ENCODE data around the gene OXSR1.

DNA sequence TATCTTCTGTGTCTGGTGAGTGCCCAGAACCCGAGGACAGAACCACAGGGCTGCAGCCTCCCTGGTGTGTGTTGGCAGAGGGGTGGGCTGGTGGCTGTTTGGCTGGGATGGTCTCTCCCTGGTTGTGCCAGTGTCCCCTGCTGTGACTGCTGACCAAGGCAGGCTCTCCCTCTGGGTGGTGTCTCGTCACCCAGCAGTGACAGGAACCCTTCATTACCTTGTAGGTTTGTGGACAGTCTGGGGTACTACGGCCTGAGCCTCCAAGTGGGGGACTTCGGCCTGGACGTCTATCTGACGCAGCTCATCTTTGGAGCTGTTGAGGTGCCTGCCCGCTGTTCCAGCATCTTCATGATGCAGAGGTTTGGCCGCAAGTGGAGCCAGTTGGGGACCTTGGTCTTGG lies 110.3 kb downstream of the OXSR1 start:
- no peak for TF ChIP-seq ZNF274 (IDR thresholded peaks at IDR 0.05; ENCODE audit: low read depth, low read length)
- no peak for TF ChIP-seq SUZ12 (IDR thresholded peaks at IDR 0.05; ENCODE audit: extremely low read depth, insufficient read depth, insufficient read length)

All from NT2/D1 (cell line).